ENCODE measurements around the gene ZNF782. TPM values are rescaled to one million over a fixed set of nuclear protein-coding genes. Genes with fewer than 3 reads are reported as not detected.

Gene ZNF782
- total RNA-seq, 1 donor from 2014 or later: 3.2 TPM

DNA sequence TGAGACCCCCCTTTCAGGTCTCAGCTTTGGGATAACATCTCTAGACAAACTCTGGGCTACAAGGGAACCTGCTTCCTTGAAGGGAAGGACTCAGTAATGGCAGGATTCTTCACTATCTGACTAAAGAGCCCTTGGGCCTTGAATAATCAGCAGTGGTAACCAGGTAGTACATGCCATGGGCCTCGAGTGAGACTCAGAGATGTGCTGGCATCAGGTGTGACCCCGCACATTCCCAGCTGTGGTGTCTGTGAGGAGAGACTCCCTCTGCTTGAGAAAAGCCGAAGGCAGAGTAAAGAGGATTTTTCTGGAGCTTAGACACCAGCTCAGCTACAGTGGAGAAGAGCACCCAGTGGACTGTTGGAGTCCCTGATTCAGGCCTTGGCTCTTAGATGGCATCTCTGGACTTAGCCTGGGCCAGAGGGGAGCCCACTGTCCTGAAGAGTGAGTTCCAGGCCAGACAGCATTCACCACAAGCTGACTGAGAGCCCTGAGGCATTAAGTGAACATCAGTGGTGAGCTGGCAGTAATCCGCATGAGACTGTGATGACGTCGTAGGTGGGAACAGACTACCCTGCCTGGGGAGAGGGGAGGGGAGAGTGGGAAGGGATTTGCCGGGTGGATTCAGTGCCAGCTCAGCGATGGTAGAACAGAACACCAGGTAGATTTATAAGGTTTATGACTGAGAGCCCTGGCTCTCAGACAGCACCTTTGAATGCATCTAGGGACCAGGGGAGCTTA, 5.3 kb upstream of the ZNF782 start:
- no peak for DNase-seq (ENCODE audit: low spot score)
- TF ChIP-seq CTCF (IDR thresholded peaks at IDR 0.05): no peak
- Mint-ChIP-seq H3K4me1 (ENCODE audit: low read depth) (peaks cover 4% of the 10 kb centered on the region), H3K36me3 (ENCODE audit: low read depth) (no peaks in the 10 kb centered on the region), H3K9me3 (ENCODE audit: low read depth) (peaks cover 2% of the 10 kb centered on the region), H3K27ac (ENCODE audit: unreplicated experiment) (peak overlapping the region; percentile 34), H3K4me3 (ENCODE audit: unreplicated experiment) (no peak overlapping the region), H3K27me3 (ENCODE audit: low read depth) (no peaks in the 10 kb centered on the region)

DNA sequence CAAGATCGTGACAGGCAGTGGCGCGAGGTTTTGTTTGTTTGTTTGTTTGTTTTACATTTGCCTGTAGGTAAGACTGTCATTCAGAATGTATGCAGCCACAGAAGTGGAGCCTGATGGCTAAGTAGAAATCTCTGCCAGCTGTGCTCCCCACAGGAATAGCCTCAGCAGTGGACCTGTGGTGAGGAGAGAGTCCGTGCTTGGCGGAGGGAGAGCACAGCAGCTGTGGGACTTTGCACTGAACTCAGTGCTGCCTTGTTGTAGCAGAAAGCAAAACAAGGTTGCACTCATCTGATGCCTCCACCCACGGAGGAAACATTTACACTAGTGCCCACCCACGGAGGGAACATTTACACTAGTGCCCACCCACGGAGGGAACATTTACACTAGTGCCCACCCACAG, 4.4 kb upstream of the ZNF782 start:
- H3K36me3 Mint-ChIP-seq (ENCODE audit: low read depth): peaks cover 1% of the 10 kb centered on the region
- H3K4me3 Mint-ChIP-seq (ENCODE audit: unreplicated experiment): no peak overlapping the region
- no peaks in the 10 kb centered on the region for H3K27me3 Mint-ChIP-seq (ENCODE audit: low read depth)
- peaks cover 2% of the 10 kb centered on the region for H3K9me3 Mint-ChIP-seq (ENCODE audit: low read depth)
- TF ChIP-seq CTCF (IDR thresholded peaks at IDR 0.05): no peak
- no peak overlapping the region for H3K27ac Mint-ChIP-seq (ENCODE audit: unreplicated experiment)
- peaks cover 9% of the 10 kb centered on the region for H3K4me1 Mint-ChIP-seq (ENCODE audit: low read depth)
- DNase-seq (ENCODE audit: low spot score): no peak

DNA sequence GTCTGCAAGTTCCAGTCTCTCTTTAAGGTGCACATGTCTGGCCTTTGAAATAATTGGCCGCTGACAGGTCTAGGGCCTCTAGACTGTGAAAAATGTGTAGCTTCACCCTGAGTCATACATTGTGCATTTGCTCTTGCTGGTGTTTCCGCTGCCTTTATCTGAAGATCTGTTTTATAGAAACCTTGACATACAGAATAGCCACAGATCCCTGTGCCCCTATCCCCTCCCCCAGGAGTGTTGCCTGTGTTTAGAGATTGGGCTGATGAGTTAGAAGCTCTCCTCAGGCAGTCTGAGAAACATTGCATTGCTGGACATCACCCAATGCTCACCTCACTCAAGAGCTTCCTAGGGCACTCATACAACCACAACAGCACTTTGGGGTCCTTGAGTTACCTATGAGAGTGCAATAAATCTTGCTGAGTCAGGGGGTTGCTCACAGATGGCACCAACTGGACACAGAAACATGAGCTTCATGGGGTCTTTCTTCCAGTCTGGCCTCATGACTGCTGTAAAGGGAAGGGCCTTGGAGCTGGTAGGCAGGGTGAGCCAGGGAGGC, 3.8 kb upstream of the ZNF782 start:
- peaks cover 1% of the 10 kb centered on the region for H3K36me3 Mint-ChIP-seq (ENCODE audit: low read depth)
- H3K9me3 Mint-ChIP-seq (ENCODE audit: low read depth): no peaks in the 10 kb centered on the region
- H3K4me3 Mint-ChIP-seq (ENCODE audit: unreplicated experiment): no peak overlapping the region
- H3K27me3 Mint-ChIP-seq (ENCODE audit: low read depth): no peaks in the 10 kb centered on the region
- no peak overlapping the region for H3K27ac Mint-ChIP-seq (ENCODE audit: unreplicated experiment)
- H3K4me1 Mint-ChIP-seq (ENCODE audit: low read depth): peaks cover 15% of the 10 kb centered on the region
- no peak for DNase-seq (ENCODE audit: low spot score)
- TF ChIP-seq CTCF (IDR thresholded peaks at IDR 0.05): no peak

- no peak for DNase-seq (ENCODE audit: low spot score)
- H3K4me1 Mint-ChIP-seq (ENCODE audit: low read depth): peaks cover 27% of the 10 kb centered on the region
- no peak overlapping the region for H3K27ac Mint-ChIP-seq (ENCODE audit: unreplicated experiment)
- peak; percentile 97 for TF ChIP-seq CTCF (IDR thresholded peaks at IDR 0.05)
- H3K4me3 Mint-ChIP-seq (ENCODE audit: unreplicated experiment): no peak overlapping the region
- H3K27me3 Mint-ChIP-seq (ENCODE audit: low read depth): no peaks in the 10 kb centered on the region
- H3K36me3 Mint-ChIP-seq (ENCODE audit: low read depth): peaks cover 1% of the 10 kb centered on the region
- H3K9me3 Mint-ChIP-seq (ENCODE audit: low read depth): no peaks in the 10 kb centered on the region
Observed at GRCh38 chr9:96856363-96857286, 2.3 kb upstream of the ZNF782 start.

DNA sequence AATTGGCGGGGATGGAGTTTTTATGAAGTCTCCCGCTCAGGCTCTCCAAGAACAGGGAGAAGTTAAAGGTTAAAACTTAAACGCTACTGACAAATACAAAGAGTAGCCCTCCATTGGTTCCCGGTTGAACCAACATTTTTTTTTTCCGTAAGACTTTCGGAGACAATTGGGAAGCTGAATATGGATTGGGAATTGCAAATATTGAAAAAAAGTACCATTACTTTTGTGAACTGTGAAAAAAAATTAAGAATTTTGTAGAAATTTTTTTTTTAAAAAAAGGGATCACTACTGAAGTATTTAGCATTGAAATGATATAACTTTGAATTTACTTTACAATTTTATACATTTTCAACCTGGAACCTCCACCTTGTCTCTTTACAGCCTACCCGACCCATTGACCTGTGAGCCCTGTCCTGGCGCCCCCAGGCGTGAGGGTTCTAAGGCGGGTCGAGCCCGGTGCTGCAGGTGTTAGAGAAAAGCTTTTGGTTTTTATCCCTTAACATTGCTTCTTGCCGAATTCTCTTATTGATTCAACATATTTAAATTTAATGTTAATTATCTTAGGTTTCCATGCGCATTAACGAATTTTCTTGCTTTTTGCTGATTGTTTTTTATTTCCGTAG, 448 bp upstream of the ZNF782 start:
- Mint-ChIP-seq H3K36me3 (ENCODE audit: low read depth) (peaks cover 1% of the 10 kb centered on the region), H3K27ac (ENCODE audit: unreplicated experiment) (peak overlapping the region; percentile 99), H3K4me3 (ENCODE audit: unreplicated experiment) (peak overlapping the region; percentile 100), H3K4me1 (ENCODE audit: low read depth) (peaks cover 28% of the 10 kb centered on the region), H3K27me3 (ENCODE audit: low read depth) (no peaks in the 10 kb centered on the region), H3K9me3 (ENCODE audit: low read depth) (peaks cover 4% of the 10 kb centered on the region)
- no peak for DNase-seq (ENCODE audit: low spot score)
- TF ChIP-seq CTCF (IDR thresholded peaks at IDR 0.05): no peak
